ENCODE data around the gene SPTBN2.

Gene SPTBN2

GRCh38 chr11:66744485-66745355 is 15.7 kb upstream of the SPTBN2 start:
- TF ChIP-seq TCF4 (CRISPR knock-in tag; IDR thresholded peaks at IDR 0.05; ENCODE audit: borderline replicate concordance): no peak
- no peak for TF ChIP-seq ZNF565 (CRISPR knock-in tag; conservative IDR thresholded peaks at IDR 0.05; ENCODE audit: low read depth)
- no peak for TF ChIP-seq ZNF8 (CRISPR knock-in tag; IDR thresholded peaks at IDR 0.05)
- TF ChIP-seq ZFP30 (CRISPR knock-in tag; IDR thresholded peaks at IDR 0.05): no peak
- no peak for TF ChIP-seq TOX (CRISPR knock-in tag; IDR thresholded peaks at IDR 0.05; ENCODE audit: borderline replicate concordance)
- TF ChIP-seq CREB5 (CRISPR knock-in tag; IDR thresholded peaks at IDR 0.05; ENCODE audit: low read depth): no peak
- no peak for TF ChIP-seq CSDC2 (CRISPR knock-in tag; IDR thresholded peaks at IDR 0.05)
- TF ChIP-seq ESRRG (CRISPR knock-in tag; IDR thresholded peaks at IDR 0.05): no peak
- no peak for TF ChIP-seq PATZ1 (CRISPR knock-in tag; IDR thresholded peaks at IDR 0.05; ENCODE audit: borderline replicate concordance)
- TF ChIP-seq TSHZ2 (CRISPR knock-in tag; IDR thresholded peaks at IDR 0.05): no peak
- no peak for TF ChIP-seq ZNF70 (CRISPR knock-in tag; IDR thresholded peaks at IDR 0.05)
- no peak for TF ChIP-seq ISL1 (CRISPR knock-in tag; IDR thresholded peaks at IDR 0.05)
- TF ChIP-seq POU6F1 (CRISPR knock-in tag; IDR thresholded peaks at IDR 0.05; ENCODE audit: borderline replicate concordance, low read depth): no peak
- ATAC-seq: peak; percentile 86

GRCh38 chr11:66743271-66743968 is 14.4 kb upstream of the SPTBN2 start:
- no peak for TF ChIP-seq BACH2 (CRISPR knock-in tag; IDR thresholded peaks at IDR 0.05; ENCODE audit: borderline replicate concordance)
- no peak for TF ChIP-seq POU6F1 (CRISPR knock-in tag; IDR thresholded peaks at IDR 0.05; ENCODE audit: borderline replicate concordance, low read depth)
- TF ChIP-seq GLIS3 (CRISPR knock-in tag; IDR thresholded peaks at IDR 0.05): no peak
- TF ChIP-seq CSDC2 (CRISPR knock-in tag; IDR thresholded peaks at IDR 0.05): no peak
- no peak for TF ChIP-seq ZNF70 (CRISPR knock-in tag; IDR thresholded peaks at IDR 0.05)
- TF ChIP-seq ZFP3 (CRISPR knock-in tag; IDR thresholded peaks at IDR 0.05): no peak
- ATAC-seq: no peak

GRCh38 chr11:66741153-66741552 is 12.1 kb upstream of the SPTBN2 start:
- no peak for ATAC-seq
- TF ChIP-seq CREB5 (CRISPR knock-in tag; IDR thresholded peaks at IDR 0.05; ENCODE audit: low read depth) (no peak), BACH2 (CRISPR knock-in tag; IDR thresholded peaks at IDR 0.05; ENCODE audit: borderline replicate concordance) (no peak), ZNF8 (CRISPR knock-in tag; IDR thresholded peaks at IDR 0.05) (no peak), ZFP30 (CRISPR knock-in tag; IDR thresholded peaks at IDR 0.05) (no peak), ZNF565 (CRISPR knock-in tag; conservative IDR thresholded peaks at IDR 0.05; ENCODE audit: low read depth) (no peak), TSHZ2 (CRISPR knock-in tag; IDR thresholded peaks at IDR 0.05) (no peak), CSRNP3 (CRISPR knock-in tag; IDR thresholded peaks at IDR 0.05) (no peak), ESRRG (CRISPR knock-in tag; IDR thresholded peaks at IDR 0.05) (no peak), GLIS3 (CRISPR knock-in tag; IDR thresholded peaks at IDR 0.05) (no peak), SNAI2 (CRISPR knock-in tag; IDR thresholded peaks at IDR 0.05) (no peak), TCF4 (CRISPR knock-in tag; IDR thresholded peaks at IDR 0.05; ENCODE audit: borderline replicate concordance) (no peak), TOX (CRISPR knock-in tag; IDR thresholded peaks at IDR 0.05; ENCODE audit: borderline replicate concordance) (no peak)
